HG02970 (cell line): ENCODE measurements around the gene C1orf116.

Experiments used
- ATAC-seq: cut with Tn5 transposase; IDR thresholded peaks from one replicate; pipeline ENCODE4 v1.9.1; 2021; ENCODE audit warnings: mild to moderate bottlenecking, moderate library complexity, moderate number of reproducible peaks; ENCODE audit not compliant: unreplicated experiment, low FRiP score

The C1orf116 gene

DNA sequence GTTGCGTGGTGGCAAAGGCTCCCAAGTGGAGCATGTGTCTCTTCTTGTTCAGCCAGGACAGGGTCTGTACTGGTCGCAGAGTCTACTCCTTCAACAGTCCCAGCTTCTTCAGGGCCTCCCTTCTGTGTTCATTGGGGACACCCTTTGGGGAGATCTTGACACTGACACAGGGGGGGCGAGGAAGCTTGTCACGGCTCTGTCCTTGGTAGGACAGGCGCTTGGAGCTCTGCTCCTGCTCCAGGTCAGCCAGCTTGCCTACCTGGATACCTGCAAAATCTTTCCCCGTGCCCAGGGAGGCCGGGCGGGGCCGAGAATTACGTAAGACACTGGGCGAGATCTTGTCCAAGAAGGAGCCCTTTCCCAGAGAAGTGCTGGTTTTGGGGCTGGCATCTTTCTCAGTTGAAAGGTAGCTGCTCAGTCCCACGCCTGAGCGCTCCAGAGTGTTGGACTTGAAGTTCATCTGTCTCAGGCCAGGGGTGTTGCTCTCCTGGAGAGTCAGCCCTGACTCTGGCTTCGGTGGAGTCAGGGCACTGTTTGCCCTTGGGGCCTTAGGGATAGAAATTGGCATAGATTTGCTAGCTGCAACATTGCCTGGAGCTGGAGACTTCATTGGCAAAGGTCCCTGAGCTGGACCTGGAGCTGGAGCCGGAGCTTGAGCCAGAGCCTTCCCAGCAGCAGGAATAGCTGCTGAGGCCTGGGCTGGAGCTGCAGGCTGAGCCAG is 10.5 kb downstream of the C1orf116 start:
- ATAC-seq, result no peak

DNA sequence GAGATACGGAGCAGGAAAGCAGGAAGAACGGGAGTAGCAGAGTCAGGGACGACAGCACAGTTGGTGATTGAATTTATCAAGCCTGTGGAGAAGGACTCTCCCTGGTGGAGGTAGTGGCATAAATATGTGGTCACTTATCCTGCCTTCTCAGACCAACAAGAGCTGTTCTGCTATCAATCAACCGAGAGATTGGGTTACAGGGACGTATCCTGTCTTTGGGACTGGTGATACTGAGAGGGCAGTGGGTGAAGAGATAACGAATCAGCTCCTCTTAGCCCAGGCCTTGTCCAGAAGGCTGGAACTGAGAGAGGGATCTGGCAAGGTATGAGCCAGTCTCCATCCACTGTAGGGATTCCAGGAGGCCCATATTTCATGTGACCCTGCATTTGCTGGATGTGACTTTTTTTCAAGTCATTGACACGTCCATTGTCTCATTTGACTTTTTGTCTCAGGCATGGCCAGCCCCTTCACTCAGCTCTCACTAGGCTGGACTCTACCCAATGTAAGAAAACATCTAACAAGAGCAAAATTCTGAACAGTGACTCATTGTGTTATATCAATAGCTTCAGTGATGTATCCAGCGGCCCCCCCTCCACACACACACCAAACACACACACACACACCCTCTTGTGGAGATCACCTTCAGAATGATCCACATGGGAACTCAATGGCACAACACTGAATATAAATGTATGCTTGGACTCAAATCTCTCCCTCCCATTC is 11.3 kb downstream of the C1orf116 start:
- ATAC-seq, result no peak

DNA sequence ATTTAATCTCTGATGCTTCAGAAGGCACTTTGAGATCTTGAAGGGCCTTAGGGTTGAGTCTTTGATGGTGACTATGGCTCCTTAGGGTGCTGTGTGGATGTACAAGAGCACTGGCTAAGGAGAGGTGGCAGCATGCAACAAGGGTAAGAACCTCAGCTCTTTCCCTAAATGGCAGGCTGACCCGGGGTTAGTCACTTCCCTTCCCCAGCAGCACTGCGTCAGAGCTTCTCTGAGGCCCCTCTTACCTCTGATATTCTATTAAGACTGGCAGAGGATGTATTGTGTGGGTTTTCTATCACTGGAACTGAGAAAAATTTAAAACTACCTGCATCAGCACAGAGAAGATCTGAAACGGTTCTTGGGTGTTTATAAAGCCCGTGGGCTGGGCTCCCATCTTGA is 11.8 kb downstream of the C1orf116 start:
- ATAC-seq, result no peak

DNA sequence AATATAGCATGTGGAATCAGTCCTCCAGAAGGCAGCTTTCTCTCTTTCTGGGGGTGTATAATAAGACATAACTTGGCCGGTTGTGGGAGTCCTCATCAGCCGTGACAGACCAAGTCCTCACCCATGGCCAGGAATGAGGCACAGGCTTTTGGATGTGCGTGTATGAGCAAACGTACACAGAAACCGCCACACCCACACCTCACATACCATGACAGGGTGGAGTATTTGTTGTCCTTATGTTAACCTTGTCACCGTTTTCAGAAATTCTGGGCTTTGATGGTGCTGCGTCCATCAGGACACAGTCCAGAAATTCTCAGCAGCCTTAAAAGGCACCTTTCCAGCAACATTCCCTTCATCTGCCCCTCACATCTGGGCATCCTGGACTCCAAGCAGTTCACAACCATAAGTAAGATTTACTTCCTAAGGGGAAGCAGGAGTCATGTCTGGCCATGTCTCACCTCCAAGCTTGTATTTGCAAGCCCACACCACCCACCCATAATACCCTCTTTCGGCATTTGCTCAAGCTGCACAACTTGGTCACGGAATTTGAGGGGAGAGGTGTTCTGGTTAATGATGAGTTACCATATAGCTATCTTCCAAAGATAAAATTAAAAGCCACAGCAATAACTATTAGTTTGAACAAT is 12.4 kb downstream of the C1orf116 start:
- no peak for ATAC-seq

DNA sequence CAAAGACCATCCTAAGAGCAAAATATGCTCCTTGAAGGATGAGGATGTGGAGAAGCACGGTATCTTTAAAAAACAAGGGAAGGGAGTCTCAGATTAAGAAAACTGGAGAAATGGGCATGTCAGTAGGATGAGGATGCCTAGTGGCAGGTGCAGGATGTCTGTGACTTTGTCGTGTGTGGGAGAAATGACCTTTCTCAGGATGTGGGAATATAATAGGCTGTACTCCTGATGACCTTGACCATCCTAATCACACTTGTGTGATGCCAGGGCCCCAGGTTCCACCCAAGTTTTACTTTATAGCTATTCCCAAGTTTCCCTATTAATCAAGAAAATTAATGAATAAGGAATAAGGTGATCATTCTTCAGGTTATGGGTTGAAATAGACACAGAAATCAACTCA is 12.9 kb downstream of the C1orf116 start:
- ATAC-seq, result no peak

DNA sequence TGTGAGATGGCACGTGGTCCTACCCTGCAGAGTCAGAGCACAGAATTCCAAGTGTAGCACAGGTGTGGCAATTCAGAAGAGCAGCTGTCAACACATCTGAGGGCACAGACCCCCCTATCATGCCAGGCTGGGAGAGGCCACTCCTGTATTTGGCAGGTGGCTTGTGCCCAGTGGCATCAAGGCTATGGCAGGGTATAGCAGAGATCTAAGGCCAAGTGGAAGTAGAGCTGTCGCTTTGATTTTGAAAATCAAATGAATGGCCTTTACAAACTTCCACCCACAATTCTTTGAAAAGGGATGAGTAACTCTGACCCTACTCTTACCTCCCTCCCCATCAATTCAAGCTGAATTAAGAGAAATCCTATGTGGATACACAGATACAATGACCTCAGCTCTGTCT is 13.4 kb downstream of the C1orf116 start:
- ATAC-seq, result no peak

DNA sequence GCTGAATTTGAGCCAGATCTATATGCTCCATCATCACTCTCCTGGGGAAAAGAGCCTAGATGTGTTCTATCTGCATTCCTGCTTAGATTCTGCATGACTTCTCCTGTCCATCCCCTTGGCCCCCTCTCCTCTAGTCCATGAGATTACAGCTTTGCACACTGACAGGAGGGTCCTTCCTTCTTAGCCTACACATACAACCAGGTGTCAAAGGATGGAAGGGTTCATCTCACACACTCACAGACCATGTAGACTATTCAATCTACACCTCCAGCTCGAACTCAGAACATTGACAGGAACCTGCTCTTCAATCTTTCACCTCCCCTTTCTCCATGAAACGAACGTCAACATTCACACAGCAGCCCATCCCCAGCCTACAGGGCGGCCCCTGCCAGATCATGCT is 13.8 kb downstream of the C1orf116 start:
- no peak for ATAC-seq

DNA sequence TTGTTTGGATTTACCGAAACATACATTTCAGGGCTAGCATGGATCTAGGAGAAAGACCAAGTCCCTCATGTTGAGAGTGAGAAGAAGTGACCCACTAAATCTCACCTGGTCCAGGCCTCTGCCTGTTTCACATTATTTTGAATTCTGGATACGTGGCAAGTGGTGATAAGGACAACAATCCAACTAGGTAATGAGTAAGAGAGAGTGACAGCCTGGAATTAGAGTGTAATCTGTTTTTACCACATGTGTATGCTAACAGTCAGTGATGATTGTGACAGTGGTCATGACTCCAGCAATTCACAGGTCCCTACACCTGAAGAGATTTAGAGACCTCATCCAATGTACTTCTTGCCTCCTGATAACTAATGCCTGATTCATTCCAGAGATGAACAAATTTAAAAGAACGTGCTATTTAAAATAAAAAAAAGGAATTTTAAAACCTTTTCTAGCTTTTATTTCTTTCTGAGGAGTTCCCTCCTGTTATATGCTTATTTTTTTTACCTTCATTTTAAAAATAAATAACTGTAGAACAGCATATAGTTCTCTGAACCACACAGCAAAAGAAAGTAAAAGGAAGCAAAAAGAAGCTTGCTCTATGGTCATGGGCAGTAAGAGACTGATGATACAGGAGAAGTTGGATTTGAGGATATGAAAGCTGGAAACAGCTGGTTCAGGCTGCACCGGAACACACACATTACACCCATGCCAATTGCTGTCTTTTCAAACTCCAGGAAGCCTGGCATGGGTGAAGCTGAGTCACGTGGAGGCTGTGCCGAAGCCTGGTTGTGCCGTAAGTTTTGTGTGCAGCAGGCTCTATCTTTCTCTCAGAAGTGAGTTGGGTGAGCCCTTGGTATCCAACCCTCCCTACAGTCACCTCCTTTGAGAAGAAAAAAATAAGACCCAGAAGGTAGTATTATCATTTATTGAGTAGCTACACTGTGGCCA is 14.7 kb downstream of the C1orf116 start:
- no peak for ATAC-seq

DNA sequence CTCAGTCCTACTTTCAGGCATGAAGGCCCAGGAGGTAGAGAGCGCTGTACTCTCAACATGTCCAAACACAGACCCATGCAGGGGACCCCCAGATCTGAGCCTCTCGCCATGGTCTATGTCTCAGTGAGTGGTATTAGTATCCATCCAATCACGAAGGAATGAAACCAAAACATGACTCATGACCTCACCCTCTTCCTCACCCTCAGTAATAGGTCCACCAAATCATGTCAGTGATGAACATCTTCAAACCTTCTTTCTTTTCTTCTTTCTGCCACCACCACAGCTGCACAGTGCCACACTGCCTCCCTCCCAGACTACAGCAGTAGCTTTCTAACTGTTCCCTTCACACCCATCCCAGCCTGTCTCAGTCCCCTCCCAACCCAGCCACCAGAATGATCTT is 16.8 kb downstream of the C1orf116 start:
- no peak for ATAC-seq

DNA sequence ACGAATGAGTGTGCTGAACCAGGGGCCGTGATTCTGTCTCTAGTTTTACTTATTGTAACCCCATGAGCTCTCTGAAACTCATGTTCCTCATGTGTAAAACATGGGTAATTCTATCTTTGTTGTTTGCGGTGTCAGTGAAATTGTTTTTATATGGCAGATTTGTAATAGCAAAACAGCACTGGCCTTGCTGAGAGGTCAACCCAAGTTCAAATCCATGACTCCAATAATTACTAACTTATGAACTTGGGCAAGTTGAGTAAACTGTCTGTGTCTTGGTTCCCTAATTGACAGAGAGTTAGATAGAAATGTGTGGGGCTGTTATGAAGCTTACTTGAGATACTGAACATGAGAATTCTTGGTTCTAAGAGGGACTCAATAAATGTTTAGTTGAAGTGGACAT is 17.8 kb downstream of the C1orf116 start:
- no peak for ATAC-seq

DNA sequence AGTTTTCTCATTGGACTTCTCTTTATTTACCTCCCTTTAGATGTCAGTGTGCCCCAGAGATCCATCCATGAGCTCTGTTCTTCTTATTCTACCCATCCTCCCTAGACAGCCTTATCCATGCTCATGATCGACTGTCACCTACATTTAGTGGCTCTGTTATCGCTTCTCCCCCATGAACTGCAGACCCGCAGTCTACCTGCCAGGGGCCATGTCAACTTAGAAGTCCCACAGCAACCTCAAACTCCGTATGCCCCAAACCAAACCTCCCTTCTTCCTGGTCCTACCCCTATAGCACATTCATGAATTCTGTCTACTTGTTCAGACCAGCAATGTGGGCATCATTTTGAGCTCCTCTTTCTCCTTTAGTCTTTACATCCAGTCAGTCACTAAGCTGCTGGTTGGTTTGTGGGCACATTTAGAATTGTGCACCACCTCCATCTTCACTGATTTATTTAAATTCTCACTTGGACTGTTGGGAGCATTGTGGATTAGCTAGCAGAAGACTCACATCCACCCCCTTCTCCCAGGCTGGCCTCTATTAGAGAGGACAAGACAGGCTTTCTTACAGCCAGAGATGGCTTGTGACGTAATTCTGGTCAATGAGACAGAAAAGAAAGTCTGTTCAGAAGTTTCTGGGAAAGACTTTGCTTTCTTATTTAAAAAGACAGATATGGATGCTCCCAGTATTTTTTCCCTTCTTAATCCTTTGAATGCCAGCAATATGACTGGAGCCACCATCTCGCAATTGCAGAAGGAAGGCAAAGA is 19.1 kb downstream of the C1orf116 start:
- ATAC-seq, result no peak

DNA sequence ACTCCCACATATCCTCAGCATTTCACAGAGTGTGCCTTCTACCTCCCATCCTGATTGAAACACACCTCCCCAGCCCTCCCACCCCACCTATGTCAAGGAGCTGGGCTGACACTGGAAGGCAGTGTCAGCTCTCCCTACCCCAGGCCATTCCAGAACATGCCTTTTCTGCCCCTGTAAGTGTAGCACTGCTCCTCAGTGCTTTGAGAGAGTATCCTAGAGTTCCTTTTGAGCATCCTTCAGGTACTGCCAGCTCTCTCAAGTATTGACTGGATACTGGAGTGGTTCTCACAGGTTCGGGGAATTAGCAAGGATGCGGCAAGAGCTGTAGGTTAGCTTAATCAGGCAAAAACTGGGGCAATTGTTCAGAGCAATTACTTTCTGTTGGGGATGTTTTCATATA is 21.8 kb downstream of the C1orf116 start:
- ATAC-seq, result no peak

DNA sequence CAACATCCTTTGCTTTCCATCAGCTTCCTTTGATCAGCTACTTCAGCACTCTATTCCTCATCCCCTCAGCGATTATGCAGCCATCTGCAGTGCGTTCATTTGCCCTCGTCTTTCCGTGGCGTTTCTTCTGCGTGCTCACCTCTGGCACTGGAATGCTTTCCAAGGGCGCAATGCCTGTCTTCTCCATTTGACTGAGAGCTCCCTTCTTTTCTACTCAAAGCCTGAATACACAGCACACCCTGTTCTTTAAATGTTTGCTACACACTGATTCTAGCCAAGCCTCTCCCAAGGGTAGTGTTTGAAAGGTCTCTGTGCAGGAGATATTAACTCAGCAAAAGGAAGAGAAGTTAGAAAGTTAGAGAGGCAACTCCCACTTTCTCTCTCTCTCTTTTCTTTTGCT is 22.6 kb downstream of the C1orf116 start:
- no peak for ATAC-seq

DNA sequence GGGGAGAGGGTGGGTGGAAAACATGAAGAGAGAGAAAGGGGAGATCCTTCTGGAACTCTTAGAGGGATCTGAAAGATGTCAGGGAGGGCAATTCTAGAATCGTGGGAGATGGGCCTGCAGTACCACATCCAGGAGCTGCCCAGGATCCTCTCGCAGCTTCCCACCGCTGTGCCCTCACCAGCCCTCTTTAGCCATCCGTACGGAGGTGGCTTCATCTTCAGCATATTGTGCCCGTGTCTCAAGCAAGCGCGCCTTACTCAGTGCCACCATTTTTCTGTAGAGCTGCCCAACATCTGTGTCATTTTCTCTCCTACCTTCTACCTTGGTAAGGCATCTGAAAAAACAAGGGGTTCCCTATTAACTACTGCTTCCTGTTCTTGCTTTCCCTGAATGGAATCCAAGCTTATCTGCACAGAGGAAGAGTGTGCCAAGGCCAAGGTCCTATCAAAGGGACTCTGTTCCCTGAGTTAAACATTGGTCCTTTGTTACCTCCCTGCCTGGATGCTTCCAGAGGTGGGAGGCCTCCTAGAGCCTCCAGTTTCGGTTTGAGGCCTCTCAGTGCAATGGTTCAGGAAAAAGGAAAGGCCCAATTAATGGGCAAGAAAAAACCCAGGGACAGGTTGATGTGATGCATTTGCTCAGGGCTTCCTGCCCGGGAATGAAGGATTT is 23.2 kb downstream of the C1orf116 start:
- no peak for ATAC-seq

DNA sequence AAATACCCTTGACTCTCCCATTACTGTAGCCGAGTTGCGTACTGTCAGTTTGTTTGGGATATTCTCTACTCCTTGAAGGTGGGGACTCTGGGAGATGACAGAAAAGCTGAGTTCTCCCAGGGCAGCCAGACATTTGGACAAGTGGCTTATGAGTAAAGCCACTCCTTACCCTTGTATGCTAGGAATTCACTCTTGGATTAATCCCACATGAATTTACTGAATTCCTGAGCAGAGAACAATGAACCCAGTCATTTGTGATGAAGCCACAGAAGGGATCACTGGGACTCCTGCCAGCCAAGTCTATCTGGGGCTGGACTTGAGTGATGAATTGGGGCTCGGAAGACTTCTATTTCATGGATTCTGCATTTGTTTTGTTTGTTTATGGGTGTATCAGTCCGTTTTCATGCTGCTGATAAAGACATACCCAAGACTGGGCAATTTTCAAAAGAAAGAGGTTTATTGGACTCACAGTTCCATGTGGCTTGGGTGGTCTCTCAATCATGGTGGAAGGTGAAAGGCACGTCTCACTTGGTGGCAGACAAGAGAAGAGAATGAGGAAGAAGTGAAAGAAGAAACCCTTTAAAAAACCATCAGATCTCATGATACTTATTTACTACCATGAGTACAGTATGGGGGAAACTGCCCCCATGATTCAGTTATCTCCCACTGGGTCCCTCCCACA is 25.1 kb downstream of the C1orf116 start:
- no peak for ATAC-seq

DNA sequence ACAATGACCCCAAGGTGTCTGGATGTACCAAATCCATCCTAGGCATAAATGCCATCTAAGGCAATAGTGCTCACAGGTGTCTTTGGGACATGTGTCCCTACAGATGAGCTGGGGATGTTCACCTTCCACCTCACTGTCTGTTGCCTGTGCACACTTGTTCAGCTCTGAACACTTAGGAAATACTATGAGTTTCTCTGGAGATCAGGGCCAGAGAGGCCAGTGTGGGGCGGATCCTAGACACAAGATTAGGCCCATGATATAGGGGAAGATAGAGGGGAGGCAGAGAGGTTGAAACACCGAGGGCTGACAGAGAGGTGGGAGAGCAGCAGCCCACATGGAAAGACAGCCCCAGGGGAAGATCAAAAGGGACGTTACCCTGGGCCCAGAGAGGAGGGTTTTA is 25.6 kb downstream of the C1orf116 start:
- no peak for ATAC-seq

DNA sequence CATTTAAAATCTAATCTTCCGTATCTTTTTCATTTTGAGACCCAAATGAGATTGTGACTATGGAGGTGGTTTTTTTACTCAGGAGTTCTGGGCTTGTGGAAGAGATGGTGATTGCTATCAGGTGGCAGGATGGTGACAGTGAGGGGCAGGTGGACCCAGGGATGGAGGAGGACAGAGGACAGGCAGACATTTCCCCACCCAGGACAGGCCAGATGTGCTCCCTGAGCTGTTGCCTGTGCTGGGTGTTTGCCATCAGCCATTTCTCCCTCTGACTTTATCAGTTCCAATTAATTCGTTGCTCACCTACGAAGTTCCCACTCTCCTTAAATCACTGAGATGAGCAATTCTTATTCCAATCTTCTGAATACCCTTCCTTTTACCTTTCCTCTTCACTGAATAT is 26.5 kb downstream of the C1orf116 start:
- ATAC-seq, result no peak

DNA sequence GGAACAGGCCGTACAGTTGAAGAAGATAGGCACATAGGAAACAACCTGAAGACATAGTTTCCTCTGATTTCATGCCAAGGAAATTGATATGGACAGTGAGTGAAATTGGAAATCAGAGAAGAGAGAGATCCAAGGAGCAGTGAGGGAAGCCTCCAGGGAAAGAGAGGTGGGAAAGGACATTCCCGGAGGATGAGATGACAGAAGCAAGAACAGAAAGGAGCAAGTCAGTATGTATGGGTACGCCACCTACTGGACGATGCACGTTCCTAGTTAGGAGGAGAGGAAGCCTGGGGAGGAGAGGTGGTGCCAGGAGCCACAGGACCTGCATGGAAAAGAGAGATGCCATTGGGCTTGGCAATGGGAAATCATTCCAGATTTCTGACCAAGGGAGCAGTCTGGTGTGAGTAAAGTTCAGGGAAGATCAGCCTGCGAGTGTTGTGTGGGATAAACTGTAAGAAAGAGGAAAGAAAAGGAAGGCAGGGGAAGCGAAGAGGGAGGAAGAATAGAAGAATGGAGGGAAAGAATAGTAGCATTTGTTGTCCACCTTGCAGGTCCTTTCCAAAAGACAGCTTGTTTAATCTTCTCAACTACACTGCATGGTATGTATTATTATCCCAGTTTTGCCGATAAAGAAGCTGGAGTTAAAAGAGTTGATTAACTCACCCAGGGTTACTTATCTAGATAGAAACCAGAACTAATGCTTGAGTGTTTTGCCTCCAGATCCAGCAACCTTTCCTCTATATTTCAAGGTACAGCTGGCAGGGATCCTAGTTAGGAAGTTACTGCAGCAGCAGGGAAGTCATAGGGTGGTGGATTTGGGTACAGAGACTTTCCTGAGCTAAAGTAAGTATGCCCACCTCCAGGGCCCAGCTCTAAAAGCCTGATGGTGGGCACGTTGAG is 27.4 kb downstream of the C1orf116 start:
- no peak for ATAC-seq
